Astrocyte of the spinal cord (primary cell): Measurements from ENCODE around the gene SLC35F4.
A peak's percentile ranks its signal among the peaks of the same experiment; 100 is the strongest.

Experiments used
- DNase-seq: peaks from one replicate; pipeline ENCODE4 v3.0.0; 2011; ENCODE audit warnings: low read depth, low spot score
- H3K4me3 ChIP-seq: 2 replicates; pipeline ENCODE4 v1.5.1; 2011; ENCODE audit warnings: low read depth, mild to moderate bottlenecking, low read length, moderate library complexity
- in situ Hi-C: cut with HindIII; loops from 2 replicates; pipeline ENCODE4 v1.10.0; 2017; ENCODE audit warnings: low sequenced_read_pairs
- TF ChIP-seq, protein P1 (sequence below): IDR thresholded peaks from 2 replicates; pipeline ENCODE4 v1.5.1; 2012; ENCODE audit warnings: low read depth, mild to moderate bottlenecking, low read length, inconsistent platforms

Gene SLC35F4

GRCh38 chr14:57692671-57693070 lies 173.2 kb downstream of the SLC35F4 start:
- DNase-seq = peak; percentile 74
- in situ Hi-C loops = no loop called here
- TF ChIP-seq, protein P1, sequence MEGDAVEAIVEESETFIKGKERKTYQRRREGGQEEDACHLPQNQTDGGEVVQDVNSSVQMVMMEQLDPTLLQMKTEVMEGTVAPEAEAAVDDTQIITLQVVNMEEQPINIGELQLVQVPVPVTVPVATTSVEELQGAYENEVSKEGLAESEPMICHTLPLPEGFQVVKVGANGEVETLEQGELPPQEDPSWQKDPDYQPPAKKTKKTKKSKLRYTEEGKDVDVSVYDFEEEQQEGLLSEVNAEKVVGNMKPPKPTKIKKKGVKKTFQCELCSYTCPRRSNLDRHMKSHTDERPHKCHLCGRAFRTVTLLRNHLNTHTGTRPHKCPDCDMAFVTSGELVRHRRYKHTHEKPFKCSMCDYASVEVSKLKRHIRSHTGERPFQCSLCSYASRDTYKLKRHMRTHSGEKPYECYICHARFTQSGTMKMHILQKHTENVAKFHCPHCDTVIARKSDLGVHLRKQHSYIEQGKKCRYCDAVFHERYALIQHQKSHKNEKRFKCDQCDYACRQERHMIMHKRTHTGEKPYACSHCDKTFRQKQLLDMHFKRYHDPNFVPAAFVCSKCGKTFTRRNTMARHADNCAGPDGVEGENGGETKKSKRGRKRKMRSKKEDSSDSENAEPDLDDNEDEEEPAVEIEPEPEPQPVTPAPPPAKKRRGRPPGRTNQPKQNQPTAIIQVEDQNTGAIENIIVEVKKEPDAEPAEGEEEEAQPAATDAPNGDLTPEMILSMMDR = peak; percentile 61
- no peak overlapping the region for H3K4me3 ChIP-seq

- no peak for DNase-seq
- TF ChIP-seq, protein P1 = no peak
- no peak overlapping the region for H3K4me3 ChIP-seq
- in situ Hi-C loops = no loop called here
These were observed 178.5 kb downstream of the SLC35F4 start for GRCh38 chr14:57687416-57687815.

DNA sequence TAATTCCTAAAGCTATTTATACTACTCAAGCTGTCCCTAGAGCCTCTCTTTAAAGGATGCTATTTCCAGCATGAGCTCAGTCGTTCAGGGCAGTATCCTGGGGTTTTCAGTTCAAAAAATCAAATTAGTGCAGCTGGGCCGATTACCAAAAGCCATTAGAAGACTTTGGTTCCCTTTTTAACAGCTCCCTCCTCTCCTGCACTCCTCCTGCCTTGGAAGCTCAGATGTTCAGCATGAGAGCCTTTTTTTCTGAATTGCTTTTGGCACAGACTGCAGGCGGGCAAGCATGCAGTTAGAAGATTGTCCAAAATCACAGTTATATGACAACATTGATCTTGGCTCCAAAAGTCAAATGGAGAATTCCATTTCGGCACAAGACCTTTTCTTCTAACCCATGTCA lies 179.6 kb downstream of the SLC35F4 start:
- TF ChIP-seq, protein P1 = no peak
- in situ Hi-C loops = no loop called here
- no peak for DNase-seq
- no peak overlapping the region for H3K4me3 ChIP-seq

DNA sequence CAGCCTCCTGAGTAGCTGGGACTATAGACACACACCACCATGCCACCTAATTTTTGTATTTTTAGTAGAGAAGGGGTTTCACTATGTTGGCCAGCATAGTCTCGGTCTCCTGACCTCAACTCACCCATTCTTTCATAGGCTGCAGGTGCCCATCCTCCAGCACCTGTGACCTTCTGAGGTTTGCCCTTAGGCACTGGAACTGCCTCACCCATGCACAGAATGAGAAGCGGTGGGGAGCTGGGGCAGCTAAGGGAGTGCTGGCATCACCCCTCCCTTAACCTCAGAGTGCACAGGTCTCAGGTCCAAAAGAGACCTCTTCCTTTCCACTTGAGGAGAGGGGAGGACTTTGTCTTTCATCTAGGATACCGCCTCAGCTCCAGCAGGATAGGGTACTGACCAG lies 194.9 kb downstream of the SLC35F4 start:
- in situ Hi-C loops = no loop called here
- DNase-seq = no peak
- TF ChIP-seq, protein P1 = no peak

GRCh38 chr14:57660208-57660607 lies 205.7 kb downstream of the SLC35F4 start:
- in situ Hi-C loops = no loop called here
- H3K4me3 ChIP-seq = no peak overlapping the region
- TF ChIP-seq, protein P1 = no peak
- DNase-seq = no peak

More for the DNA sequence above, 194.9 kb downstream of the SLC35F4 start:
- no peak overlapping the region for H3K4me3 ChIP-seq

DNA sequence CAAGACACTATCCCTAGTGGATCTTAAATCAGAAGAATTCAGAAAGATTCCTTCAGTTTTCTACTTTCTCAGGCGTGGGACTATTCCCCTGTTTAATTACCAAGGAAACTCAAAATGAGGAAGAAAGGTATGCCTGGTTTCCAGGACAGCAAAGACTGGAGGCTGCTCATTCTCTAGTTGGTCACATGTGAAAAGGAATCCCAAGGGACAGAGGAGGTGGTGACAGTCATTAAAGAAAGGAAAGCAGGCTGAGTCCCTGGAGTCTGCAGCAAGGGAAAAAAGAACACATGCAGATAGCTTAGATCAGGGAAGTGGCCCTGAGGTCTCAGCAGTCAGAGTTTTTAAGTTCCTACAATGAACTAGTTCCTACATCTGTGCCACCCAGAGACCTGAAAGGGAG lies 206.8 kb downstream of the SLC35F4 start:
- no peak for DNase-seq
- no peak overlapping the region for H3K4me3 ChIP-seq
- TF ChIP-seq, protein P1 = no peak
- in situ Hi-C loops = no loop called here

DNA sequence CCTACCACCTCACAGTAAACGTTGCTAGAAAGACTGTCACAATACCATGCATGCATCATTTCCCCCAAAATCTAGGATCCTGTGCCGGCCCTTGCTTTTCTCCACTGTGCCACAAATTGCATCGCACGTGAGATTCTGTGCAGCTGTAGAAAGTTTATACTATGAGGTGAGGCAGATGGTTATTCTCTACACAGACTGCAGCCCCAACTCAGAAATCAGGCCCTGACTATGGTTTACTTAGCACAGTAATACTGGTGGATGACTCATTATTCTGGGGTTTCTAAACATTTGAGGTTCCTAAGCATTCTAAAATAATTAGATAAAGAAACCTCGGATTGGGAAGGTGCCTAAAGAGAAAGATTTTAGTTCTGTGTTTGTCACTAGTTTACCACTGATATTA lies 208.4 kb downstream of the SLC35F4 start:
- TF ChIP-seq, protein P1 = no peak
- no peak overlapping the region for H3K4me3 ChIP-seq
- in situ Hi-C loops = no loop called here
- DNase-seq = peak; percentile 36
